ENCODE data around the gene MSANTD4.

The MSANTD4 gene

GRCh38 chr11:106021181-106021966 lies 666 bp downstream of the MSANTD4 start:
- TF ChIP-seq CTCF (IDR thresholded peaks at IDR 0.05; ENCODE audit: borderline replicate concordance, extremely low read depth, low read length, poor library complexity, severe bottlenecking) (no peak), EZH2 (IDR thresholded peaks at IDR 0.05; ENCODE audit: borderline replicate concordance, low read depth, low read length, severe bottlenecking) (no peak)
- 0 out of 2 replicates have a peak, but pooled peaks cover 3% of the 10 kb centered on the region for H4K20me1 ChIP-seq (ENCODE audit: insufficient read depth, low read length)
- peaks cover 5% of the 10 kb centered on the region for H3K36me3 ChIP-seq (ENCODE audit: insufficient read depth, low read length)
- H3K9me3 ChIP-seq (ENCODE audit: insufficient read depth, low read length, severe bottlenecking): no peaks in the 10 kb centered on the region
- DNase-seq (no peak), ATAC-seq (ENCODE audit: insufficient read depth, low read depth) (peak; percentile 11; the same call in 2 of the 3 replicates)
- peak overlapping the region; percentile 81 to 87; a peak in 3 of 4 replicates for H3K4me3 ChIP-seq (ENCODE audit: low read depth in 1 of 2, low read length in 2 of 2)
- H3K4me2 ChIP-seq (ENCODE audit: insufficient read depth, low read length): peak overlapping the region; percentile 79
- H3K27me3 ChIP-seq (ENCODE audit: insufficient read depth, low read length, poor library complexity): no peaks in the 10 kb centered on the region
- H2AFZ ChIP-seq (ENCODE audit: low read depth, low read length): peak overlapping the region; percentile 94
- H3K9ac ChIP-seq (ENCODE audit: low read depth, low read length): peak overlapping the region; percentile 76
- H3K27ac ChIP-seq (ENCODE audit: low read length): peak overlapping the region; percentile 78
- peaks cover 57% of the 10 kb centered on the region for H3K4me1 ChIP-seq (ENCODE audit: insufficient read depth, low read length)
- peaks cover 56% of the 10 kb centered on the region for H3K79me2 ChIP-seq (ENCODE audit: insufficient read depth, low read length)

- TF ChIP-seq EZH2 (IDR thresholded peaks at IDR 0.05; ENCODE audit: borderline replicate concordance, low read depth, low read length, severe bottlenecking) (no peak), CTCF (IDR thresholded peaks at IDR 0.05; ENCODE audit: borderline replicate concordance, extremely low read depth, low read length, poor library complexity, severe bottlenecking) (no peak)
- Histone ChIP-seq H3K4me3 (ENCODE audit: low read depth in 1 of 2, low read length in 2 of 2) (no peak overlapping the region), H3K9ac (ENCODE audit: low read depth, low read length) (no peak overlapping the region), H3K9me3 (ENCODE audit: insufficient read depth, low read length, severe bottlenecking) (no peaks in the 10 kb centered on the region), H3K36me3 (ENCODE audit: insufficient read depth, low read length) (peaks cover 10% of the 10 kb centered on the region), H4K20me1 (ENCODE audit: insufficient read depth, low read length) (0 out of 2 replicates have a peak, but pooled peaks cover 7% of the 10 kb centered on the region), H3K4me1 (ENCODE audit: insufficient read depth, low read length) (peaks cover 53% of the 10 kb centered on the region), H3K4me2 (ENCODE audit: insufficient read depth, low read length) (peak overlapping the region; percentile 48; the same call in 1 of the 2 replicates), H3K27ac (ENCODE audit: low read length) (no peak overlapping the region), H3K79me2 (ENCODE audit: insufficient read depth, low read length) (peaks cover 96% of the 10 kb centered on the region), H2AFZ (ENCODE audit: low read depth, low read length) (no peak overlapping the region), H3K27me3 (ENCODE audit: insufficient read depth, low read length, poor library complexity) (no peaks in the 10 kb centered on the region)
- DNase-seq (no peak), ATAC-seq (ENCODE audit: insufficient read depth, low read depth) (no peak)
Observed at GRCh38 chr11:106017093-106017492, 4.9 kb downstream of the MSANTD4 start.

- Histone ChIP-seq H3K9me3 (ENCODE audit: insufficient read depth, low read length, severe bottlenecking) (no peaks in the 10 kb centered on the region), H3K4me2 (ENCODE audit: insufficient read depth, low read length) (no peak overlapping the region), H4K20me1 (ENCODE audit: insufficient read depth, low read length) (peaks cover 9% of the 10 kb centered on the region; the same call in 1 of the 2 replicates), H3K4me1 (ENCODE audit: insufficient read depth, low read length) (peaks cover 38% of the 10 kb centered on the region), H3K36me3 (ENCODE audit: insufficient read depth, low read length) (peaks cover 26% of the 10 kb centered on the region), H3K4me3 (ENCODE audit: low read depth in 1 of 2, low read length in 2 of 2) (no peak overlapping the region), H2AFZ (ENCODE audit: low read depth, low read length) (no peak overlapping the region), H3K27ac (ENCODE audit: low read length) (no peak overlapping the region), H3K9ac (ENCODE audit: low read depth, low read length) (no peak overlapping the region), H3K79me2 (ENCODE audit: insufficient read depth, low read length) (peaks cover 95% of the 10 kb centered on the region), H3K27me3 (ENCODE audit: insufficient read depth, low read length, poor library complexity) (no peaks in the 10 kb centered on the region)
- no peak for TF ChIP-seq CTCF (IDR thresholded peaks at IDR 0.05; ENCODE audit: borderline replicate concordance, extremely low read depth, low read length, poor library complexity, severe bottlenecking)
- TF ChIP-seq EZH2 (IDR thresholded peaks at IDR 0.05; ENCODE audit: borderline replicate concordance, low read depth, low read length, severe bottlenecking): no peak
- no peak for DNase-seq
- ATAC-seq (ENCODE audit: insufficient read depth, low read depth): no peak
Observed at GRCh38 chr11:106015066-106015465, 7.0 kb downstream of the MSANTD4 start.

Data from DND-41 (cell line).